Stomach (tissue), 4 donors: ENCODE data around the gene EIF4G3.

Experiments
- CTCF ChIP-seq, 7 experiments: fragments of 450-650 bp in 4 of 7; fragments of 200-600 bp in 3 of 7; sonication (generic) in 3 of 7; IDR thresholded peaks; one replicate each; pipeline ENCODE4 v1.5.1; 2016 to 2019; ENCODE audit warnings: antibody characterized with exemption in 7 of 7, control low read depth in 2 of 7, mild to moderate bottlenecking in 1 of 7
- POLR2AphosphoS5 ChIP-seq, 3 donors: sonication (generic); formaldehyde crosslinking; IDR thresholded peaks; one replicate each; pipeline ENCODE4 v1.6.1; 2016; ENCODE audit warnings: antibody characterized with exemption in 3 of 3

- TF ChIP-seq CTCF (IDR thresholded peaks at IDR 0.05) (no peak), POLR2AphosphoS5 (IDR thresholded peaks at IDR 0.05) (no peak)
These were observed 276.6 kb downstream of the EIF4G3 start for GRCh38 chr1:20900056-20900455.
